H9 (cell line): ENCODE results near the gene MKNK2. TPM values are rescaled to one million over a fixed set of nuclear protein-coding genes. Genes with fewer than 3 reads are reported as not detected.

Experiments used
- DNase-seq: peaks from one replicate; pipeline ENCODE4 v3.0.0-alpha.2; 2017
- H2AFZ ChIP-seq: one replicate; pipeline ENCODE4 v1.6.1; 2013; ENCODE audit warnings: mild to moderate bottlenecking, low read length, control low read depth, moderate library complexity
- H2AK5ac ChIP-seq: 2 replicates; pipeline ENCODE4 v1.6.1; 2013; ENCODE audit warnings: low read length, control low read depth, mixed read lengths; ENCODE audit not compliant: insufficient read length
- H2BK120ac ChIP-seq: one replicate; pipeline ENCODE4 v1.6.1; 2013; ENCODE audit warnings: low read depth, mild to moderate bottlenecking, low read length, control low read depth, inconsistent platforms; ENCODE audit not compliant: poor library complexity, severe bottlenecking
- H2BK12ac ChIP-seq: 2 replicates; pipeline ENCODE4 v1.6.1; 2013; ENCODE audit warnings: low read length, control low read depth, mixed read lengths, low read depth; ENCODE audit not compliant: insufficient read length
- H2BK15ac ChIP-seq: 2 replicates; pipeline ENCODE4 v1.6.1; 2013; ENCODE audit warnings: low read depth, low read length, control low read depth
- H2BK20ac ChIP-seq: one replicate; pipeline ENCODE4 v1.6.1; 2013; ENCODE audit warnings: low read depth, mild to moderate bottlenecking, low read length, control low read depth, inconsistent platforms; ENCODE audit not compliant: poor library complexity, severe bottlenecking
- H2BK5ac ChIP-seq: 2 replicates; pipeline ENCODE4 v1.6.1; 2013; ENCODE audit warnings: low read length, control low read depth, mixed read lengths; ENCODE audit not compliant: insufficient read length
- H3K14ac ChIP-seq: 2 replicates; pipeline ENCODE4 v1.6.1; 2013; ENCODE audit warnings: low read length, control low read depth; ENCODE audit not compliant: insufficient read depth
- H3K18ac ChIP-seq: 2 replicates; pipeline ENCODE4 v1.6.1; 2013; ENCODE audit warnings: low read depth, mild to moderate bottlenecking, mixed read lengths, low read length, control low read depth; ENCODE audit not compliant: insufficient read length
- H3K23ac ChIP-seq: 2 replicates; pipeline ENCODE4 v1.6.1; 2013; ENCODE audit warnings: low read length, control low read depth, mixed read lengths, low read depth; ENCODE audit not compliant: insufficient read length
- H3K23me2 ChIP-seq: 2 replicates; pipeline ENCODE4 v1.6.1; 2013; ENCODE audit warnings: low read depth, mild to moderate bottlenecking, mixed read lengths, low read length, control low read depth; ENCODE audit not compliant: insufficient read length, poor library complexity, severe bottlenecking
- H3K27ac ChIP-seq: 2 replicates; pipeline ENCODE4 v1.5.1; 2013; ENCODE audit warnings: low read length, control low read depth, mixed read lengths, low read depth; ENCODE audit not compliant: insufficient read length
- H3K27me3 ChIP-seq: 2 replicates; pipeline ENCODE4 v1.6.1; 2013; ENCODE audit warnings: low read length, control low read depth, inconsistent platforms; ENCODE audit not compliant: insufficient read depth
- H3K4ac ChIP-seq: 2 replicates; pipeline ENCODE4 v1.6.1; 2013; ENCODE audit warnings: low read depth, mild to moderate bottlenecking, control low read depth, inconsistent platforms, low read length, moderate library complexity
- H3K4me1 ChIP-seq: 2 replicates; pipeline ENCODE4 v1.6.1; 2013; ENCODE audit warnings: low read length, control low read depth, inconsistent platforms; ENCODE audit not compliant: insufficient read depth
- H3K4me2 ChIP-seq: 2 replicates; pipeline ENCODE4 v1.6.1; 2013; ENCODE audit warnings: low read length, control low read depth, mixed read lengths; ENCODE audit not compliant: insufficient read length, insufficient read depth
- H3K56ac ChIP-seq: 2 replicates; pipeline ENCODE4 v1.6.1; 2013; ENCODE audit warnings: low read depth, mild to moderate bottlenecking, mixed read lengths, low read length, control low read depth; ENCODE audit not compliant: insufficient read length
- H3K79me1 ChIP-seq: 2 replicates; pipeline ENCODE4 v1.6.1; 2013; ENCODE audit warnings: low read depth, mild to moderate bottlenecking, moderate library complexity, low read length, control low read depth, inconsistent platforms; ENCODE audit not compliant: insufficient read depth, poor library complexity, severe bottlenecking
- H3K79me2 ChIP-seq: 2 replicates; pipeline ENCODE4 v1.6.1; 2013; ENCODE audit warnings: low read length, control low read depth, inconsistent platforms; ENCODE audit not compliant: insufficient read depth
- H3K9ac ChIP-seq: 2 replicates; pipeline ENCODE4 v1.6.1; 2013; ENCODE audit warnings: low read length, control low read depth, mixed read lengths; ENCODE audit not compliant: insufficient read length; ENCODE audit errors: extremely low read depth
- H3K9me3 ChIP-seq: one replicate; pipeline ENCODE4 v1.6.1; 2013; ENCODE audit warnings: low read depth, low read length, inconsistent platforms; ENCODE audit not compliant: control insufficient read depth
- H3T11ph ChIP-seq: one replicate; pipeline ENCODE4 v1.6.1; 2013; ENCODE audit warnings: mild to moderate bottlenecking, low read length, control low read depth, inconsistent platforms
- H4K20me1 ChIP-seq: one replicate; pipeline ENCODE4 v1.6.1; 2013; ENCODE audit not compliant: control insufficient read depth, insufficient read length, insufficient read depth
- H4K5ac ChIP-seq: 2 replicates; pipeline ENCODE4 v1.6.1; 2013; ENCODE audit warnings: low read depth, mild to moderate bottlenecking, mixed read lengths, low read length, control low read depth; ENCODE audit not compliant: insufficient read length
- H4K8ac ChIP-seq: replicated peaks from 2 replicates; pipeline ENCODE4 v1.6.1; 2013; ENCODE audit warnings: low read length, control low read depth, mixed read lengths, low read depth; ENCODE audit not compliant: insufficient read length
- H4K91ac ChIP-seq: 2 replicates; pipeline ENCODE4 v1.6.1; 2013; ENCODE audit warnings: low read depth, mild to moderate bottlenecking, moderate library complexity, mixed read lengths, low read length, control low read depth; ENCODE audit not compliant: insufficient read length
- H3K27ac Mint-ChIP-seq, 3 experiments: 2 replicates in 2 of 3; 3 replicates in 1 of 3; pipeline ENCODE4 v1.8.0; 2020 to 2021; ENCODE audit warnings: mixed read lengths in 3 of 3, mild to moderate bottlenecking in 1 of 3, moderate library complexity in 1 of 3
- H3K27me3 Mint-ChIP-seq: 2 replicates; pipeline ENCODE4 v1.8.0; 2021; ENCODE audit warnings: low read depth, mild to moderate bottlenecking, moderate library complexity, mixed read lengths
- H3K36me3 Mint-ChIP-seq, 3 experiments: 2 replicates in 2 of 3; 3 replicates in 1 of 3; pipeline ENCODE4 v1.8.0; 2020 to 2021; ENCODE audit warnings: low read depth in 3 of 3, mixed read lengths in 3 of 3; ENCODE audit not compliant: insufficient read depth in 1 of 3
- H3K4me1 Mint-ChIP-seq, 2 experiments: 2 replicates each; pipeline ENCODE4 v1.8.0; 2020; ENCODE audit warnings: mixed read lengths in 2 of 2
- H3K4me3 Mint-ChIP-seq, 2 experiments: 2 replicates in 1 of 2; 3 replicates in 1 of 2; pipeline ENCODE4 v1.8.0; 2020 to 2021; ENCODE audit warnings: mild to moderate bottlenecking in 2 of 2, mixed read lengths in 2 of 2, moderate library complexity in 1 of 2
- H3K9me3 Mint-ChIP-seq, 2 experiments: 2 replicates in 1 of 2; 3 replicates in 1 of 2; pipeline ENCODE4 v1.8.0; 2020; ENCODE audit warnings: mild to moderate bottlenecking in 2 of 2, mixed read lengths in 2 of 2, moderate library complexity in 1 of 2
- CTCF ChIP-seq: fragments of 200-600 bp; sonication (generic); conservative IDR thresholded peaks from 3 replicates; pipeline ENCODE4 v1.8.0; 2021; ENCODE audit warnings: antibody characterized with exemption, mild to moderate bottlenecking
- WGBS: extraction: QIAGEN DNeasy Blood & Tissue Kit; methylation state at CpG from one replicate; pipeline ENCODE4 v1.1.7; 2013; ENCODE audit warnings: missing lambda C conversion rate, low lambda C conversion rate, mixed read lengths; ENCODE audit not compliant: insufficient read length; ENCODE audit errors: extremely low coverage; 5-methylcytosine and 5-hydroxymethylcytosine counted together
- total RNA-seq: library from RNA; stranded (reverse); gene quantifications from 2 replicates; pipeline ENCODE4 v1.2.1, GENCODE V29; 2021

MKNK2 gene
- total RNA-seq, 1 experiment from 2014 or later = 153 TPM

- no peak for TF ChIP-seq CTCF
- H2BK12ac ChIP-seq = no peak overlapping the region
- H3K27me3 Mint-ChIP-seq = no peaks in the 10 kb centered on the region
- H2BK15ac ChIP-seq = no peak overlapping the region
- no peak overlapping the region for H2BK20ac ChIP-seq
- H3K23ac ChIP-seq = no peak overlapping the region
- H3K9ac ChIP-seq = no peak overlapping the region
- H3K27ac Mint-ChIP-seq = peak overlapping the region in 1 of 3 experiments; percentile 48; a peak in 3 of 7 replicates
- no peak overlapping the region for H4K8ac ChIP-seq
- H3K23me2 ChIP-seq = no peaks in the 10 kb centered on the region
- H2BK5ac ChIP-seq = no peak overlapping the region
- H3K4me3 Mint-ChIP-seq = no peak overlapping the region; a peak in 1 of 5 replicates
- no peaks in the 10 kb centered on the region for H3K4me1 ChIP-seq
- no peak overlapping the region for H4K91ac ChIP-seq
- no peak overlapping the region for H3T11ph ChIP-seq
- H3K9me3 Mint-ChIP-seq = no peaks in the 10 kb centered on the region
- H3K9me3 ChIP-seq = no peaks in the 10 kb centered on the region
- WGBS = no CpG with 5 or more reads among the region's 32 CpGs
- no peak overlapping the region for H3K4me2 ChIP-seq
- no peaks in the 10 kb centered on the region for H3K27me3 ChIP-seq
- peaks cover 4 to 27% (median 21%) of the 10 kb centered on the region in 3 experiments for H3K36me3 Mint-ChIP-seq
- no peaks in the 10 kb centered on the region for H3K79me1 ChIP-seq
- no peaks in the 10 kb centered on the region for H3K79me2 ChIP-seq
- H4K20me1 ChIP-seq = no peaks in the 10 kb centered on the region
- no peak overlapping the region for H2AK5ac ChIP-seq
- H3K4ac ChIP-seq = no peak overlapping the region
- no peak overlapping the region for H3K56ac ChIP-seq
- H2AFZ ChIP-seq = no peak overlapping the region
- no peak for DNase-seq
- no peak overlapping the region for H2BK120ac ChIP-seq
- H4K5ac ChIP-seq = no peak overlapping the region
- H3K27ac ChIP-seq = no peak overlapping the region
- H3K4me1 Mint-ChIP-seq = peaks cover 0 to 2% of the 10 kb centered on the region in 2 experiments; a peak in 1 of 4 replicates
- H3K14ac ChIP-seq = no peak overlapping the region
- no peak overlapping the region for H3K18ac ChIP-seq
Measured at GRCh38 chr19:2072757-2073551, 21.9 kb upstream of the MKNK2 start.
